Liver (tissue), 9 donors: ENCODE data around the gene OR5B3. TPM values are rescaled to one million over a fixed set of nuclear protein-coding genes. Genes with fewer than 3 reads are reported as not detected.
"Not testable (repeated sequence)": the region's sequence is repeated elsewhere in the genome, so short reads cannot be mapped to it uniquely, and the experiment has no call there.

Source experiments
- DNase-seq: peaks from one replicate; pipeline ENCODE4 v3.0.0-alpha.2; 2017; ENCODE audit warnings: low spot score
- H3K27ac ChIP-seq, 2 donors: one replicate each; pipeline ENCODE4 v1.7.0; 2013; ENCODE audit warnings: inconsistent platforms in 2 of 2, low read length in 2 of 2, control low read depth in 1 of 2, low read depth in 1 of 2, mild to moderate bottlenecking in 1 of 2
- H3K27me3 ChIP-seq, 4 donors: one replicate each; pipeline versions ENCODE4 v1.6.1 to v1.7.0; 2013; ENCODE audit warnings: low read length in 3 of 4, inconsistent platforms in 1 of 4, mild to moderate bottlenecking in 1 of 4, moderate library complexity in 1 of 4; ENCODE audit not compliant: control insufficient read depth in 4 of 4, insufficient read depth in 4 of 4
- H3K36me3 ChIP-seq, 4 donors: one replicate each; pipeline versions ENCODE4 v1.6.1 to v1.7.0; 2013; ENCODE audit warnings: low read length in 3 of 4, mild to moderate bottlenecking in 3 of 4, low read depth in 1 of 4, moderate library complexity in 1 of 4; ENCODE audit not compliant: control insufficient read depth in 4 of 4, insufficient read depth in 3 of 4
- H3K4me1 ChIP-seq, 4 donors: one replicate each; pipeline versions ENCODE4 v1.6.1 to v1.7.0; 2013; ENCODE audit warnings: low read length in 3 of 4, mild to moderate bottlenecking in 3 of 4, moderate library complexity in 1 of 4; ENCODE audit not compliant: control insufficient read depth in 4 of 4, insufficient read depth in 4 of 4
- H3K4me3 ChIP-seq, 3 donors: one replicate each; pipeline versions ENCODE4 v1.6.1 to v1.7.0; 2013; ENCODE audit warnings: low read length in 3 of 3, control low read depth in 1 of 3, low read depth in 1 of 3, mild to moderate bottlenecking in 1 of 3
- H3K9ac ChIP-seq, 2 donors: one replicate each; pipeline ENCODE4 v1.7.0; 2013; ENCODE audit warnings: low read length in 2 of 2, mild to moderate bottlenecking in 2 of 2, moderate library complexity in 2 of 2, control low read depth in 1 of 2, low read depth in 1 of 2
- H3K9me3 ChIP-seq, 4 donors: one replicate each; pipeline versions ENCODE4 v1.6.1 to v1.7.0; 2013; ENCODE audit warnings: low read length in 3 of 4; ENCODE audit not compliant: control insufficient read depth in 4 of 4
- EGR1 ChIP-seq, 2 donors: IDR thresholded peaks; 2 replicates each; pipeline ENCODE4 v1.6.1; 2016 to 2018; ENCODE audit warnings: antibody characterized with exemption in 2 of 2, low read depth in 2 of 2
- FOXA1 ChIP-seq: IDR thresholded peaks from 2 replicates; pipeline ENCODE4 v1.6.1; 2016; ENCODE audit warnings: antibody characterized with exemption
- FOXA2 ChIP-seq: IDR thresholded peaks from 2 replicates; pipeline ENCODE4 v1.6.1; 2016; ENCODE audit warnings: antibody characterized with exemption
- GABPA ChIP-seq, 2 donors: IDR thresholded peaks in 1 of 2; conservative IDR thresholded peaks in 1 of 2; 2 replicates each; pipeline ENCODE4 v1.6.1; 2016; ENCODE audit warnings: antibody characterized with exemption in 2 of 2, mild to moderate bottlenecking in 1 of 2, moderate library complexity in 1 of 2
- HNF4A ChIP-seq, 2 donors: conservative IDR thresholded peaks; 2 replicates each; pipeline ENCODE4 v1.6.1; 2016; ENCODE audit warnings: antibody characterized with exemption in 2 of 2, mild to moderate bottlenecking in 2 of 2
- HNF4G ChIP-seq: IDR thresholded peaks from 2 replicates; pipeline ENCODE4 v1.6.1; 2016; ENCODE audit warnings: antibody characterized with exemption
- JUND ChIP-seq, 2 donors: IDR thresholded peaks; 2 replicates each; pipeline ENCODE4 v1.6.1; 2016; ENCODE audit warnings: antibody characterized with exemption in 2 of 2
- NR2F2 ChIP-seq: IDR thresholded peaks from 2 replicates; pipeline ENCODE4 v1.6.1; 2016; ENCODE audit warnings: antibody characterized with exemption
- RAD21 ChIP-seq, 2 donors: IDR thresholded peaks; 2 replicates each; pipeline ENCODE4 v1.6.1; 2016; ENCODE audit warnings: antibody characterized with exemption in 2 of 2, mild to moderate bottlenecking in 2 of 2
- RXRA ChIP-seq, 2 donors: IDR thresholded peaks; 2 replicates each; pipeline ENCODE4 v1.6.1; 2017 to 2018; ENCODE audit warnings: antibody characterized with exemption in 2 of 2, mild to moderate bottlenecking in 1 of 2
- SP1 ChIP-seq: IDR thresholded peaks from 2 replicates; pipeline ENCODE4 v1.6.1; 2018; ENCODE audit warnings: antibody characterized with exemption, mild to moderate bottlenecking
- YY1 ChIP-seq: IDR thresholded peaks from 2 replicates; pipeline ENCODE4 v1.6.1; 2016; ENCODE audit warnings: antibody characterized with exemption, mild to moderate bottlenecking
- WGBS: extraction: QIAGEN DNeasy Blood & Tissue Kit; methylation state at CpG from one replicate; pipeline ENCODE4 v1.1.7; 2013; 5-methylcytosine and 5-hydroxymethylcytosine counted together
- polyA plus RNA-seq, 2 donors: library from polyadenylated mRNA; stranded (reverse) in 1 of 2; unstranded in 1 of 2; fragments of 200-250 nt in 1 of 2; fragments of >200 nt in 1 of 2; fragmentation: Nextera tagmentation in 1 of 2; extraction: Ambion mirVana in 1 of 2; gene quantifications; one replicate each; pipeline versions ENCODE4 v1.2.1 to v1.2.3, GENCODE V29; 2013 to 2015
- total RNA-seq, 2 donors: library from RNA; depleted of rRNA; stranded (reverse); fragments of >200 nt; gene quantifications; one replicate each; pipeline ENCODE4 v1.2.3, GENCODE V29; 2014
- TF ChIP-seq, protein P1 (sequence below): IDR thresholded peaks from 2 replicates; pipeline ENCODE4 v1.6.1; 2016; ENCODE audit warnings: antibody characterized with exemption
- TF ChIP-seq, protein P2 (sequence below): IDR thresholded peaks from 2 replicates; pipeline ENCODE4 v1.6.1; 2016; ENCODE audit warnings: antibody characterized with exemption, mild to moderate bottlenecking
- TF ChIP-seq, protein P3 (sequence below): IDR thresholded peaks from 2 replicates; pipeline ENCODE4 v1.6.1; 2016; ENCODE audit warnings: antibody characterized with exemption
- TF ChIP-seq, protein P4 (sequence below): fragments of 150-350 bp; IDR thresholded peaks from 2 replicates; pipeline ENCODE4 v1.5.1; 2017; ENCODE audit warnings: improper control_type of control experiment, low read depth, low read length; ENCODE audit not compliant: missing input control
- TF ChIP-seq, protein P5 (sequence below): IDR thresholded peaks from 2 replicates; pipeline ENCODE4 v1.6.1; 2016; ENCODE audit warnings: antibody characterized with exemption
- donor health status: healthy.
- donor health status: healthy.
- donor health status: healthy.
- donor health status: healthy.
- donor health status: healthy.

OR5B3 gene
- total and polyA plus RNA-seq, 4 donors = not detected

DNA sequence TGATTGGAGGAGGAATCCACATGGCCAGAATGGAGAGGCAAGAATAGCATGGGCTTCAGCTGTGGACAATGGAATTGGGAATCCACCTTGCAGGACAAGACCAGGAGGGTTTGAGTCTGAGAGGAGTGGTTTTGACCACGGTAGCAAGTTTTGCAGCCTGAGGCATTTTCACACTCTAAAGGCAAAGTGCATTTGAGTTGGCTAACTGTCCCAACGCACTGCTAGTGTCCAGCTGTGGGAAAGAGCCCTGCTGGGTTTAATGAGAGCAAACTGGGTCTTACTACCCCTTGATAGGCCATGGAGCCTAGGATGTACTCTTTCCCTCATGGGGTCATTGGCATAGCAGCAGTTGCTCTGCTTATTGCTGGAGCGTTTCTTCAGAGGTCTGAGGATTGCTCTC lies 21.3 kb upstream of the OR5B3 start, which contains the start of gene OR5B2:
Gene OR5B2 (minus strand): TSS at position 101 of the 400 bp plus-strand sequence. CDS start 4,860 bp downstream, outside the sequence.
- Histone ChIP-seq H3K9ac (no peak within 1 kb of the TSS), H3K9me3 (peaks cover 0 to 12% (median 0%) of the 10 kb centered on the region in 4 donors), H3K36me3 (no peaks in the 10 kb centered on the region), H3K27ac (no peak within 1 kb of the TSS), H3K27me3 (no peaks in the 10 kb centered on the region), H3K4me1 (no peaks in the 10 kb centered on the region), H3K4me3 (no peak within 1 kb of the TSS)
- no peak for DNase-seq
- WGBS = 61% methylated on average over 3 of the region's 3 CpGs
- TF ChIP-seq FOXA1 (no peak), HNF4G (no peak), SP1 (no peak), EGR1 (IDR thresholded peaks at IDR 0.05; ENCODE audit: low read depth in 2 of 2) (no peak), HNF4A (conservative IDR thresholded peaks at IDR 0.05) (no peak), RAD21 (IDR thresholded peaks at IDR 0.05) (no peak), GABPA (IDR thresholded peaks at IDR 0.05 in 1 of 2, conservative IDR thresholded peaks at IDR 0.05 in 1 of 2) (no peak), NR2F2 (no peak), YY1 (no peak), FOXA2 (no peak), JUND (IDR thresholded peaks at IDR 0.05) (no peak), RXRA (IDR thresholded peaks at IDR 0.05) (no peak)
- TF ChIP-seq, protein P1, sequence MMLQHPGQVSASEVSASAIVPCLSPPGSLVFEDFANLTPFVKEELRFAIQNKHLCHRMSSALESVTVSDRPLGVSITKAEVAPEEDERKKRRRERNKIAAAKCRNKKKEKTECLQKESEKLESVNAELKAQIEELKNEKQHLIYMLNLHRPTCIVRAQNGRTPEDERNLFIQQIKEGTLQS = no peak
- TF ChIP-seq, protein P2, sequence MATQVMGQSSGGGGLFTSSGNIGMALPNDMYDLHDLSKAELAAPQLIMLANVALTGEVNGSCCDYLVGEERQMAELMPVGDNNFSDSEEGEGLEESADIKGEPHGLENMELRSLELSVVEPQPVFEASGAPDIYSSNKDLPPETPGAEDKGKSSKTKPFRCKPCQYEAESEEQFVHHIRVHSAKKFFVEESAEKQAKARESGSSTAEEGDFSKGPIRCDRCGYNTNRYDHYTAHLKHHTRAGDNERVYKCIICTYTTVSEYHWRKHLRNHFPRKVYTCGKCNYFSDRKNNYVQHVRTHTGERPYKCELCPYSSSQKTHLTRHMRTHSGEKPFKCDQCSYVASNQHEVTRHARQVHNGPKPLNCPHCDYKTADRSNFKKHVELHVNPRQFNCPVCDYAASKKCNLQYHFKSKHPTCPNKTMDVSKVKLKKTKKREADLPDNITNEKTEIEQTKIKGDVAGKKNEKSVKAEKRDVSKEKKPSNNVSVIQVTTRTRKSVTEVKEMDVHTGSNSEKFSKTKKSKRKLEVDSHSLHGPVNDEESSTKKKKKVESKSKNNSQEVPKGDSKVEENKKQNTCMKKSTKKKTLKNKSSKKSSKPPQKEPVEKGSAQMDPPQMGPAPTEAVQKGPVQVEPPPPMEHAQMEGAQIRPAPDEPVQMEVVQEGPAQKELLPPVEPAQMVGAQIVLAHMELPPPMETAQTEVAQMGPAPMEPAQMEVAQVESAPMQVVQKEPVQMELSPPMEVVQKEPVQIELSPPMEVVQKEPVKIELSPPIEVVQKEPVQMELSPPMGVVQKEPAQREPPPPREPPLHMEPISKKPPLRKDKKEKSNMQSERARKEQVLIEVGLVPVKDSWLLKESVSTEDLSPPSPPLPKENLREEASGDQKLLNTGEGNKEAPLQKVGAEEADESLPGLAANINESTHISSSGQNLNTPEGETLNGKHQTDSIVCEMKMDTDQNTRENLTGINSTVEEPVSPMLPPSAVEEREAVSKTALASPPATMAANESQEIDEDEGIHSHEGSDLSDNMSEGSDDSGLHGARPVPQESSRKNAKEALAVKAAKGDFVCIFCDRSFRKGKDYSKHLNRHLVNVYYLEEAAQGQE = no peak
- TF ChIP-seq, protein P3, sequence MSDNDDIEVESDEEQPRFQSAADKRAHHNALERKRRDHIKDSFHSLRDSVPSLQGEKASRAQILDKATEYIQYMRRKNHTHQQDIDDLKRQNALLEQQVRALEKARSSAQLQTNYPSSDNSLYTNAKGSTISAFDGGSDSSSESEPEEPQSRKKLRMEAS = no peak
- TF ChIP-seq, protein P4, sequence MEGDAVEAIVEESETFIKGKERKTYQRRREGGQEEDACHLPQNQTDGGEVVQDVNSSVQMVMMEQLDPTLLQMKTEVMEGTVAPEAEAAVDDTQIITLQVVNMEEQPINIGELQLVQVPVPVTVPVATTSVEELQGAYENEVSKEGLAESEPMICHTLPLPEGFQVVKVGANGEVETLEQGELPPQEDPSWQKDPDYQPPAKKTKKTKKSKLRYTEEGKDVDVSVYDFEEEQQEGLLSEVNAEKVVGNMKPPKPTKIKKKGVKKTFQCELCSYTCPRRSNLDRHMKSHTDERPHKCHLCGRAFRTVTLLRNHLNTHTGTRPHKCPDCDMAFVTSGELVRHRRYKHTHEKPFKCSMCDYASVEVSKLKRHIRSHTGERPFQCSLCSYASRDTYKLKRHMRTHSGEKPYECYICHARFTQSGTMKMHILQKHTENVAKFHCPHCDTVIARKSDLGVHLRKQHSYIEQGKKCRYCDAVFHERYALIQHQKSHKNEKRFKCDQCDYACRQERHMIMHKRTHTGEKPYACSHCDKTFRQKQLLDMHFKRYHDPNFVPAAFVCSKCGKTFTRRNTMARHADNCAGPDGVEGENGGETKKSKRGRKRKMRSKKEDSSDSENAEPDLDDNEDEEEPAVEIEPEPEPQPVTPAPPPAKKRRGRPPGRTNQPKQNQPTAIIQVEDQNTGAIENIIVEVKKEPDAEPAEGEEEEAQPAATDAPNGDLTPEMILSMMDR = no peak
- TF ChIP-seq, protein P5, sequence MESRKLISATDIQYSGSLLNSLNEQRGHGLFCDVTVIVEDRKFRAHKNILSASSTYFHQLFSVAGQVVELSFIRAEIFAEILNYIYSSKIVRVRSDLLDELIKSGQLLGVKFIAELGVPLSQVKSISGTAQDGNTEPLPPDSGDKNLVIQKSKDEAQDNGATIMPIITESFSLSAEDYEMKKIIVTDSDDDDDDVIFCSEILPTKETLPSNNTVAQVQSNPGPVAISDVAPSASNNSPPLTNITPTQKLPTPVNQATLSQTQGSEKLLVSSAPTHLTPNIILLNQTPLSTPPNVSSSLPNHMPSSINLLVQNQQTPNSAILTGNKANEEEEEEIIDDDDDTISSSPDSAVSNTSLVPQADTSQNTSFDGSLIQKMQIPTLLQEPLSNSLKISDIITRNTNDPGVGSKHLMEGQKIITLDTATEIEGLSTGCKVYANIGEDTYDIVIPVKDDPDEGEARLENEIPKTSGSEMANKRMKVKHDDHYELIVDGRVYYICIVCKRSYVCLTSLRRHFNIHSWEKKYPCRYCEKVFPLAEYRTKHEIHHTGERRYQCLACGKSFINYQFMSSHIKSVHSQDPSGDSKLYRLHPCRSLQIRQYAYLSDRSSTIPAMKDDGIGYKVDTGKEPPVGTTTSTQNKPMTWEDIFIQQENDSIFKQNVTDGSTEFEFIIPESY = no peak

DNA sequence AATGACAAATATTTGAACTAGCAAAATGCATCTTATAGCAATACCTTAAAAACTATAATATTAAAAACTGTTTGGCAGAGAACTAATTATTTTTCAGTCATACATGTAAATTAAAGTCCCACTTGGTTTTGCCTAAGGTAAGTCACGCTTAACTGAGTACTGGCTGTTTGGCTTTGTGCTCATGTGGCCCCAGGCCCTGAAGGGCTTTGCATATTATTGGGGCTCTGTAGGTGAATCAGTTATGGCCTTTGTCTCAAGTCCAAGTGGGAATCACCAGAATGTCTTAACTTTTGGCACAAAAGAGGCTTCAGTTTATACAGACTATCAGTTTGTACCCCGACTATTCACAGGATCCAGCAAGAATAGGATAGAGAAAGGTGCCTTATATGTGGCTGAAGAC lies 7.1 kb downstream of the OR5B3 start:
- DNase-seq, H3K4me1 ChIP-seq, H3K27ac ChIP-seq, H3K4me3 ChIP-seq, H3K27me3 ChIP-seq, H3K36me3 ChIP-seq, H3K9ac ChIP-seq, H3K9me3 ChIP-seq: not testable (repeated sequence)
- 79% methylated on average over 1 of the region's 2 CpGs for WGBS
